GM12892 (cell line): Measurements from ENCODE around the gene ATP2A3.

ENCODE experiments used
- POLR2A ChIP-seq: IDR thresholded peaks from 2 replicates; pipeline ENCODE4 v1.6.1; 2011; ENCODE audit warnings: low read depth, low read length, control low read depth
- POLR2AphosphoS5 ChIP-seq: IDR thresholded peaks from 2 replicates; pipeline ENCODE4 v1.6.1; 2011; ENCODE audit warnings: low read depth, low read length, control low read depth

GRCh38 chr17:3959921-3960601, 4.2 kb downstream of the ATP2A3 start:
- no peak for TF ChIP-seq POLR2A
- no peak for TF ChIP-seq POLR2AphosphoS5
